DND-41 (cell line): ENCODE measurements around the gene NUDT9.

Source experiments
- ATAC-seq: fragments of 200-7000 bp; cut with Tn5 transposase; 3 replicates; pipeline ENCODE4 v1.9.1; 2021; ENCODE audit warnings: low read depth; ENCODE audit not compliant: insufficient read depth
- DNase-seq: peaks from one replicate; pipeline ENCODE4 v3.0.0-alpha.2; 2020
- H2AFZ ChIP-seq: 2 replicates; pipeline ENCODE4 v1.6.0; 2012; ENCODE audit warnings: low read depth, low read length
- H3K27ac ChIP-seq: 2 replicates; pipeline ENCODE4 v1.5.1; 2012; ENCODE audit warnings: low read length, inconsistent platforms
- H3K27me3 ChIP-seq: fragments of 200-600 bp; sonication (generic); 2 replicates; pipeline ENCODE4 v1.6.0; 2012; ENCODE audit warnings: low read length, mild to moderate bottlenecking, inconsistent platforms; ENCODE audit not compliant: insufficient read depth, poor library complexity
- H3K36me3 ChIP-seq: 2 replicates; pipeline ENCODE4 v1.5.1; 2012; ENCODE audit warnings: low read length, inconsistent platforms; ENCODE audit not compliant: insufficient read depth
- H3K4me1 ChIP-seq: 2 replicates; pipeline ENCODE4 v1.5.1; 2012; ENCODE audit warnings: mild to moderate bottlenecking, low read length; ENCODE audit not compliant: insufficient read depth
- H3K4me2 ChIP-seq: 2 replicates; pipeline ENCODE4 v1.6.0; 2012; ENCODE audit warnings: mild to moderate bottlenecking, moderate library complexity, low read length, inconsistent platforms; ENCODE audit not compliant: insufficient read depth
- H3K4me3 ChIP-seq, 2 experiments: fragments of 200-600 bp in 1 of 2; shearing (Covaris generic) in 1 of 2; 2 replicates each; pipeline ENCODE4 v1.5.1; 2012 to 2016; ENCODE audit warnings: inconsistent platforms in 2 of 2, low read length in 2 of 2, mild to moderate bottlenecking in 2 of 2, low read depth in 1 of 2, moderate library complexity in 1 of 2
- H3K79me2 ChIP-seq: 2 replicates; pipeline ENCODE4 v1.6.0; 2012; ENCODE audit warnings: low read length, inconsistent platforms; ENCODE audit not compliant: insufficient read depth
- H3K9ac ChIP-seq: 2 replicates; pipeline ENCODE4 v1.6.0; 2012; ENCODE audit warnings: low read depth, mild to moderate bottlenecking, inconsistent platforms, low read length, moderate library complexity
- H3K9me3 ChIP-seq: 2 replicates; pipeline ENCODE4 v1.5.1; 2012; ENCODE audit warnings: low read length, moderate library complexity, mild to moderate bottlenecking, inconsistent platforms; ENCODE audit not compliant: insufficient read depth, severe bottlenecking
- H4K20me1 ChIP-seq: 2 replicates; pipeline ENCODE4 v1.6.0; 2012; ENCODE audit warnings: low read length; ENCODE audit not compliant: insufficient read depth
- EZH2 ChIP-seq: IDR thresholded peaks from 3 replicates; pipeline ENCODE4 v1.6.1; 2012; ENCODE audit warnings: borderline replicate concordance, low read depth, mild to moderate bottlenecking, moderate library complexity, low read length, inconsistent platforms; ENCODE audit not compliant: severe bottlenecking
- TF ChIP-seq, protein P1 (sequence below): IDR thresholded peaks from 2 replicates; pipeline ENCODE4 v1.5.1; 2012; ENCODE audit warnings: borderline replicate concordance, low read length, moderate library complexity, mild to moderate bottlenecking; ENCODE audit not compliant: poor library complexity, severe bottlenecking; ENCODE audit errors: extremely low read depth

NUDT9 gene

DNA sequence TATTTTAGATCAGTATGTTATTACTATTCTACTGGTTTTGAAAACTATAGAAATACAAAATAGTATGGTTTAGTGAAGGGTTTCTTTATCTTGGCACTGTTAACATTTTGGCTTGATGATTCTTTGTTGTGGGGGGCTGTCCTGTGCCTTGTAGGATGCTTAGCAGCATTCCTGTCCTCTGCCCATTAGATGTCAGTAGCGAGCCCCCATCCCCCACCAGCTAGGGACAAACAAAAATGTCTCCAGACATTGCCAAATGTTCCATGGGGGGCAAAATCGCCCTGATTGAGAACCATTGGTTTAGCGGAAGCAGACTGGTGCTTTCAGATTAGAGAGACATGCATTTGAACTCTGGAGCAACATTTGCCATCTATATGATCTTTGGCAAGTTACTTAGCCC is 83.5 kb downstream of the NUDT9 start:
- TF ChIP-seq EZH2, result no peak
- TF ChIP-seq, protein P1, sequence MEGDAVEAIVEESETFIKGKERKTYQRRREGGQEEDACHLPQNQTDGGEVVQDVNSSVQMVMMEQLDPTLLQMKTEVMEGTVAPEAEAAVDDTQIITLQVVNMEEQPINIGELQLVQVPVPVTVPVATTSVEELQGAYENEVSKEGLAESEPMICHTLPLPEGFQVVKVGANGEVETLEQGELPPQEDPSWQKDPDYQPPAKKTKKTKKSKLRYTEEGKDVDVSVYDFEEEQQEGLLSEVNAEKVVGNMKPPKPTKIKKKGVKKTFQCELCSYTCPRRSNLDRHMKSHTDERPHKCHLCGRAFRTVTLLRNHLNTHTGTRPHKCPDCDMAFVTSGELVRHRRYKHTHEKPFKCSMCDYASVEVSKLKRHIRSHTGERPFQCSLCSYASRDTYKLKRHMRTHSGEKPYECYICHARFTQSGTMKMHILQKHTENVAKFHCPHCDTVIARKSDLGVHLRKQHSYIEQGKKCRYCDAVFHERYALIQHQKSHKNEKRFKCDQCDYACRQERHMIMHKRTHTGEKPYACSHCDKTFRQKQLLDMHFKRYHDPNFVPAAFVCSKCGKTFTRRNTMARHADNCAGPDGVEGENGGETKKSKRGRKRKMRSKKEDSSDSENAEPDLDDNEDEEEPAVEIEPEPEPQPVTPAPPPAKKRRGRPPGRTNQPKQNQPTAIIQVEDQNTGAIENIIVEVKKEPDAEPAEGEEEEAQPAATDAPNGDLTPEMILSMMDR, result peak; percentile 23
- H3K27me3 ChIP-seq, result no peaks in the 10 kb centered on the region
- no peak overlapping the region for H3K4me3 ChIP-seq
- no peak overlapping the region for H3K4me2 ChIP-seq
- DNase-seq (peak; percentile 15), ATAC-seq (no peak)
- no peaks in the 10 kb centered on the region for H4K20me1 ChIP-seq
- H2AFZ ChIP-seq, result no peak overlapping the region
- no peaks in the 10 kb centered on the region for H3K79me2 ChIP-seq
- H3K4me1 ChIP-seq, result no peaks in the 10 kb centered on the region
- no peaks in the 10 kb centered on the region for H3K9me3 ChIP-seq
- H3K9ac ChIP-seq, result no peak overlapping the region
- no peak overlapping the region for H3K27ac ChIP-seq
- H3K36me3 ChIP-seq, result no peaks in the 10 kb centered on the region

DNA sequence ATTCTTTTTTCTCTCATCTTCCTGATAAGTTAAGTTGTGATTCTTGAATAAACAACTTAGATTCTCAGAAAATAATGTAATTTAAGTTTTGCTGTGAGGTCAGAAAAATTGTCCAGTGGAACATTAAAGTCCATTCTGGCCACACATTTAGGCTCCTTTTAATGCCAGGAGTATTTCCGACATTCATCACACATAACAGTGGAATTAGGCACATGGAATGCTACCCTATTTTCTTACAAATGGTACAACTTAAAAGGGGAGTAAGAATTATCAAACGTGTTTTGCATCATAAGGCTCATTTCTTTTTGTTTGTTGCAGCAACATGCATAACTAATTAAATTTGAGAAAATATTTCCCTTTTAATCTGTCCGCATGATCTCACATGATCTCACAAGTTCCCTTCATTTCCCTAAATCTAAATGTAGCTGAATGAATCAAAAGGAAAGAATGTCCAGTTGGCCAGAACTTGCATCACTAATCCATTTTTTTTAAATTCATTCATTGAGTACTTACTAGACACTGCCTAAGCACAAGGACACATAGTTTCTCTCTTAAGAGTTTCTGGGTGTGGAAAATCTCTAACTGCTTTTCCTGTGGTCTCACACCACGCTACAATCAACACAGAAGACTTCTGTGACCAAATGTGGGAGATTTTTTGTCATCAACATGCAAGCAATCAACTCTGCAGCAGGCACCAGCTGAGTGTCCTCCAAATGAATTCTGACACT is 84.8 kb downstream of the NUDT9 start:
- TF ChIP-seq, protein P1, result no peak
- no peak for TF ChIP-seq EZH2
- H3K27me3 ChIP-seq, result no peaks in the 10 kb centered on the region
- no peaks in the 10 kb centered on the region for H3K9me3 ChIP-seq
- H3K79me2 ChIP-seq, result no peaks in the 10 kb centered on the region
- DNase-seq (no peak), ATAC-seq (no peak)
- no peak overlapping the region for H2AFZ ChIP-seq
- no peaks in the 10 kb centered on the region for H3K4me1 ChIP-seq
- no peaks in the 10 kb centered on the region for H3K36me3 ChIP-seq
- no peak overlapping the region for H3K4me3 ChIP-seq
- H3K4me2 ChIP-seq, result no peak overlapping the region
- no peak overlapping the region for H3K9ac ChIP-seq
- H3K27ac ChIP-seq, result no peak overlapping the region
- no peaks in the 10 kb centered on the region for H4K20me1 ChIP-seq
